H1 (cell line): ENCODE measurements around the gene DMAC2. TPM values are rescaled to one million over a fixed set of nuclear protein-coding genes. Genes with fewer than 3 reads are reported as not detected.

Experiments
- CTCF ChIA-PET: fragments of 300-600 bp; sonication (Branson Sonifier 250); formaldehyde crosslinking; loops from one replicate; lab custom pipeline; 2021; ENCODE audit not compliant: partially characterized antibody; lab: Charles Lee
- POLR2A ChIA-PET: fragments of 300-600 bp; sonication (Branson Sonifier 250); formaldehyde crosslinking; loops from one replicate; lab custom pipeline; 2021; ENCODE audit warnings: inconsistent platforms; ENCODE audit not compliant: partially characterized antibody; lab: Charles Lee
- DNase-seq, 2 experiments: peaks; one replicate each; pipeline versions ENCODE4 v3.0.0 to v3.0.0-alpha.2; 2010 to 2022; ENCODE audit warnings: low spot score in 2 of 2, low read depth in 1 of 2, mixed read lengths in 1 of 2
- FAIRE-seq: peaks from 2 replicates; lab custom pipeline; 2011; peaks lifted over from hg19 to GRCh38; lab: Jason Lieb, UNC
- H2AFZ ChIP-seq: 2 replicates; pipeline ENCODE4 v1.8.1; 2012; ENCODE audit warnings: low read length, inconsistent platforms
- H2AK5ac ChIP-seq: 2 replicates; pipeline ENCODE4 v1.6.1; 2013; ENCODE audit warnings: low read depth, low read length
- H2BK120ac ChIP-seq: replicated peaks from 2 replicates; pipeline ENCODE3; 2013; ENCODE audit warnings: low read depth, low read length, inconsistent platforms
- H2BK12ac ChIP-seq: 2 replicates; pipeline ENCODE4 v1.6.1; 2013; ENCODE audit warnings: low read depth, low read length
- H2BK15ac ChIP-seq: 2 replicates; pipeline ENCODE4 v1.6.1; 2013; ENCODE audit warnings: low read length
- H2BK20ac ChIP-seq: 2 replicates; pipeline ENCODE4 v1.6.1; 2013; ENCODE audit warnings: low read length
- H2BK5ac ChIP-seq: 2 replicates; pipeline ENCODE4 v1.6.1; 2013; ENCODE audit warnings: low read depth, low read length
- H3K14ac ChIP-seq: 2 replicates; pipeline ENCODE4 v1.6.1; 2013; ENCODE audit warnings: inconsistent platforms; ENCODE audit not compliant: insufficient read length
- H3K18ac ChIP-seq: 2 replicates; pipeline ENCODE4 v1.6.1; 2013; ENCODE audit warnings: low read length; ENCODE audit errors: extremely low read depth
- H3K23ac ChIP-seq: 2 replicates; pipeline ENCODE4 v1.6.1; 2013; ENCODE audit warnings: inconsistent platforms; ENCODE audit not compliant: insufficient read length
- H3K23me2 ChIP-seq: 2 replicates; pipeline ENCODE4 v1.6.1; 2013; ENCODE audit warnings: low read depth, low read length
- H3K27ac ChIP-seq: 2 replicates; pipeline ENCODE4 v1.6.1; 2011; ENCODE audit warnings: low read depth, low read length, inconsistent platforms
- H3K27me3 ChIP-seq, 4 experiments: replicated peaks in 1 of 4; 1 replicate in 1 of 4; 2 replicates in 3 of 4; pipeline versions ENCODE4 v1.6.1 to v1.8.1; 2011 to 2013; ENCODE audit warnings: low read length in 3 of 4, mild to moderate bottlenecking in 3 of 4, inconsistent platforms in 2 of 4, mixed read lengths in 2 of 4, moderate library complexity in 1 of 4; ENCODE audit not compliant: control insufficient read depth in 3 of 4, insufficient read depth in 3 of 4; ENCODE audit errors: extremely low read depth in 1 of 4
- H3K36me3 ChIP-seq, 4 experiments: 2 replicates each; pipeline versions ENCODE4 v1.6.1 to v1.8.1; 2011 to 2013; ENCODE audit warnings: mild to moderate bottlenecking in 4 of 4, low read length in 3 of 4, moderate library complexity in 2 of 4, control low read depth in 1 of 4, inconsistent platforms in 1 of 4; ENCODE audit not compliant: insufficient read depth in 4 of 4, control insufficient read depth in 2 of 4
- H3K4ac ChIP-seq: replicated peaks from 2 replicates; pipeline ENCODE3; 2013; ENCODE audit warnings: low read length, low read depth, mixed read lengths, inconsistent platforms; ENCODE audit not compliant: insufficient read length
- H3K4me1 ChIP-seq, 4 experiments: replicated peaks in 1 of 4; 1 replicate in 1 of 4; 2 replicates in 3 of 4; pipeline versions ENCODE4 v1.6.1 to v1.8.1; 2011 to 2013; ENCODE audit warnings: low read length in 3 of 4, inconsistent platforms in 2 of 4, mixed read lengths in 1 of 4; ENCODE audit not compliant: insufficient read depth in 4 of 4, control insufficient read depth in 3 of 4
- H3K4me2 ChIP-seq, 2 experiments: 2 replicates each; pipeline versions ENCODE4 v1.6.1 to v1.8.1; 2011 to 2013; ENCODE audit warnings: low read depth in 2 of 2, low read length in 2 of 2, control low read depth in 1 of 2, inconsistent platforms in 1 of 2, mild to moderate bottlenecking in 1 of 2; ENCODE audit not compliant: insufficient read depth in 1 of 2
- H3K4me3 ChIP-seq, 4 experiments: fragments of 200-600, 300-600 bp in 1 of 4; sonication (generic), shearing (Covaris generic), sonication (Bioruptor Twin) in 1 of 4; 2 replicates each; pipeline versions ENCODE4 v1.5.1 to v1.8.1; 2011 to 2016; ENCODE audit warnings: low read length in 4 of 4, low read depth in 3 of 4, control low read depth in 2 of 4, inconsistent platforms in 2 of 4, mild to moderate bottlenecking in 2 of 4, mixed read lengths in 1 of 4, moderate library complexity in 1 of 4; ENCODE audit not compliant: insufficient read depth in 2 of 4; ENCODE audit errors: extremely low read depth in 1 of 4
- H3K56ac ChIP-seq: replicated peaks from 2 replicates; pipeline ENCODE3; 2013; ENCODE audit warnings: low read depth, mild to moderate bottlenecking, mixed read lengths, low read length, inconsistent platforms; ENCODE audit not compliant: insufficient read length
- H3K79me1 ChIP-seq: 2 replicates; pipeline ENCODE4 v1.6.1; 2013; ENCODE audit warnings: low read depth, low read length, control low read depth
- H3K79me2 ChIP-seq, 2 experiments: 2 replicates each; pipeline versions ENCODE4 v1.6.1 to v1.8.1; 2012 to 2013; ENCODE audit warnings: low read length in 2 of 2, mild to moderate bottlenecking in 2 of 2, inconsistent platforms in 1 of 2; ENCODE audit not compliant: insufficient read depth in 2 of 2, control insufficient read depth in 1 of 2
- H3K9ac ChIP-seq, 4 experiments: replicated peaks in 1 of 4; 1 replicate in 1 of 4; 2 replicates in 3 of 4; pipeline versions ENCODE4 v1.6.1 to v1.8.1; 2011 to 2013; ENCODE audit warnings: low read depth in 3 of 4, low read length in 3 of 4, control low read depth in 2 of 4, mild to moderate bottlenecking in 2 of 4, moderate library complexity in 2 of 4, inconsistent platforms in 1 of 4; ENCODE audit errors: extremely low read depth in 1 of 4
- H3K9me3 ChIP-seq, 2 experiments: 2 replicates each; pipeline versions ENCODE4 v1.6.1 to v1.8.1; 2012 to 2013; ENCODE audit warnings: mild to moderate bottlenecking in 2 of 2, moderate library complexity in 2 of 2, control low read depth in 1 of 2, inconsistent platforms in 1 of 2, low read depth in 1 of 2, low read length in 1 of 2, mixed read lengths in 1 of 2; ENCODE audit not compliant: insufficient read depth in 2 of 2
- H4K20me1 ChIP-seq, 2 experiments: replicated peaks in 1 of 2; 2 replicates each; pipeline versions ENCODE3 to v1.8.1; 2011 to 2013; ENCODE audit warnings: inconsistent platforms in 2 of 2, low read length in 2 of 2, mild to moderate bottlenecking in 1 of 2; ENCODE audit not compliant: insufficient read depth in 2 of 2, control insufficient read depth in 1 of 2
- H4K5ac ChIP-seq: 2 replicates; pipeline ENCODE4 v1.6.1; 2013; ENCODE audit warnings: low read length, low read depth, mixed read lengths, inconsistent platforms; ENCODE audit not compliant: insufficient read length
- H4K8ac ChIP-seq: 2 replicates; pipeline ENCODE4 v1.8.0; 2013; ENCODE audit warnings: mild to moderate bottlenecking, moderate library complexity, low read length, inconsistent platforms; ENCODE audit not compliant: insufficient read depth; ENCODE audit errors: extremely low read depth
- H4K91ac ChIP-seq: replicated peaks from 2 replicates; pipeline ENCODE3; 2013; ENCODE audit warnings: low read length, mixed read lengths, inconsistent platforms; ENCODE audit not compliant: insufficient read length
- BCL11A ChIP-seq, 2 experiments: IDR thresholded peaks; one replicate each; pipeline ENCODE4 v1.6.1; 2011; ENCODE audit warnings: low read depth in 2 of 2, low read length in 2 of 2, mild to moderate bottlenecking in 2 of 2
- EP300 ChIP-seq, 2 experiments: IDR thresholded peaks; 1 replicate in 1 of 2; 2 replicates in 1 of 2; pipeline ENCODE4 v1.6.1; 2011 to 2012; ENCODE audit warnings: low read depth in 2 of 2, low read length in 2 of 2, mild to moderate bottlenecking in 2 of 2, borderline replicate concordance in 1 of 2, inconsistent platforms in 1 of 2, moderate library complexity in 1 of 2
- WGBS, 2 experiments: shearing (Covaris generic) in 1 of 2; methylation state at CpG; one replicate each; pipeline versions ENCODE4 v1.1.6 to v1.1.7; 2013 to 2015; ENCODE audit warnings: low lambda C conversion rate in 2 of 2, mixed read lengths in 2 of 2, inconsistent platforms in 1 of 2, low coverage in 1 of 2, missing lambda C conversion rate in 1 of 2; ENCODE audit not compliant: insufficient replicate concordance in 2 of 2, insufficient coverage in 1 of 2, insufficient read length in 1 of 2; ENCODE audit errors: extremely low coverage in 1 of 2, missing lambda C conversion rate in 1 of 2; 5-methylcytosine and 5-hydroxymethylcytosine counted together
- polyA plus RNA-seq, 7 experiments: library from polyadenylated mRNA; depleted of rRNA in 3 of 7; stranded (reverse) in 5 of 7; unstranded in 2 of 7; fragments of >200 nt in 5 of 7; fragments of 200-250 nt in 2 of 7; gene quantifications; 1 replicate in 5 of 7; 2 replicates in 1 of 7; 4 replicates in 1 of 7; pipeline versions ENCODE4 v1.2.1 to v1.2.3, GENCODE V29; 2011 to 2013; ENCODE audit warnings: missing spikeins in 2 of 7, mixed read lengths in 2 of 7
- total RNA-seq: library from RNA; stranded (reverse); fragmentation: NEBNext Ultra II Directional; extraction: Animal tissue kit (Norgen Biotek cat#: 25700); gene quantifications from 2 replicates; pipeline ENCODE4 v1.2.1, GENCODE V29; 2021

DMAC2 gene
- total and polyA plus RNA-seq, 2 of the 8 experiments (the other 6 are each of a cell fraction or from before 2014, with no cell fraction given) = 86.8 to 170 TPM

DNA sequence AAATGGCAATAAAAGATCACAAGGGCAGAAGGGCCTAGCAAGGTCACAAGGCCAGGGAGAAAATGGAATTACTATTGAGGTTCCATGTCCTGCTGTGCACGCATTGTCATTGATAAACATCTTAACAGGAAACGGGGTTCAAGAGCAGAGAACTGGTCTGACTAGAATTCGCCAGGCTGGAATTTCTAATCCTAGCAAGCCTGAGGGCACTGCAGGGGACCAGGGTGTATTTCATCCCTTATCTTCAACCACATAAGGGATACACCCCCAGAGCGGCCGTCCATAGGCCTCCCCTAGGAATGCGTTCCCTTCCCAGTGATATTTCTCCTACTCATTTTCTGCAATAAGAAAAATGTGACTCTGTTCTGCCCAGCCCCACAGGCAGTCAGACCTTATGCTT lies 22.8 kb upstream of the DMAC2 start:
- Histone ChIP-seq H4K91ac (no peak overlapping the region), H3K27me3 (no peaks in the 10 kb centered on the region), H2AK5ac (no peak overlapping the region), H3K23me2 (no peaks in the 10 kb centered on the region)
- POLR2A ChIA-PET = no interaction called here
- TF ChIP-seq EP300 (IDR thresholded peaks at IDR 0.05; ENCODE audit: borderline replicate concordance in 1 of 2, low read depth in 2 of 2, low read length in 2 of 2) = peak in 1 of 2 experiments; percentile 81; a peak in 1 of 3 replicates
- TF ChIP-seq BCL11A (IDR thresholded peaks at IDR 0.05; ENCODE audit: low read depth in 2 of 2, low read length in 2 of 2) = no peak
- TF ChIP-seq, all 59 proteins: peak for 1
- no peaks in the 10 kb centered on the region for H3K4me1 ChIP-seq
- DNase-seq = no peak
- 79% methylated on average over 6 of the region's 6 CpGs; no CpG with 5 or more reads in 1 of the 2 experiments for WGBS, 2 experiments
- no peaks in the 10 kb centered on the region for H3K36me3 ChIP-seq
- no peak overlapping the region for H2BK5ac ChIP-seq
- no peak overlapping the region for H2BK12ac ChIP-seq
- H4K20me1 ChIP-seq = no peaks in the 10 kb centered on the region
- H3K56ac ChIP-seq = no peak overlapping the region
- H3K79me2 ChIP-seq = no peaks in the 10 kb centered on the region
- H2BK15ac ChIP-seq = no peak overlapping the region
- no peak overlapping the region for H3K18ac ChIP-seq
- no peak overlapping the region for H4K5ac ChIP-seq
- CTCF ChIA-PET = no interaction called here
- no peak overlapping the region for H2AFZ ChIP-seq
- no peak overlapping the region for H3K14ac ChIP-seq
- no peak overlapping the region for H3K4me3 ChIP-seq
- no peak overlapping the region for H3K23ac ChIP-seq
- H3K9ac ChIP-seq = no peak overlapping the region
- no peak overlapping the region for H2BK120ac ChIP-seq
- H3K4me2 ChIP-seq = no peak overlapping the region
- H2BK20ac ChIP-seq = no peak overlapping the region
- H3K27ac ChIP-seq = no peak overlapping the region
- peak; percentile 32 for FAIRE-seq
- H3K9me3 ChIP-seq = peaks cover 32 to 42% of the 10 kb centered on the region in 2 experiments
- H3K4ac ChIP-seq = no peak overlapping the region
- no peaks in the 10 kb centered on the region for H3K79me1 ChIP-seq
- H4K8ac ChIP-seq = no peak overlapping the region
